ENCODE measurements around the gene SIPA1L2. TPM values are rescaled to one million over a fixed set of nuclear protein-coding genes. Genes with fewer than 3 reads are reported as not detected.

SIPA1L2 gene
- total and polyA plus RNA-seq, 2 experiments from 2014 or later: 4.1 to 17.0 TPM

GRCh38 chr1:232585486-232585885 is 44.4 kb downstream of the SIPA1L2 start:
- Histone ChIP-seq H2AFZ (no peak overlapping the region), H3K27me3 (ENCODE audit: insufficient read depth) (no peaks in the 10 kb centered on the region), H3K4me3 (no peak overlapping the region), H3K9me2 (ENCODE audit: insufficient read depth) (no peaks in the 10 kb centered on the region), H3K27ac (ENCODE audit: low read depth) (no peak overlapping the region), H4K20me1 (replicated peaks; ENCODE audit: insufficient read depth) (no peaks in the 10 kb centered on the region; the same call in 1 of the 2 replicates), H3K36me3 (ENCODE audit: insufficient read depth) (no peaks in the 10 kb centered on the region), H3F3A (replicated peaks; ENCODE audit: low read depth) (no peaks in the 10 kb centered on the region), H3K4me2 (no peak overlapping the region), H3K79me2 (replicated peaks; ENCODE audit: insufficient read depth) (no peaks in the 10 kb centered on the region), H3K4me1 (ENCODE audit: insufficient read depth) (peaks cover 15% of the 10 kb centered on the region)
- no peak overlapping the region for H3K4me3 Mint-ChIP-seq
- peaks cover 2% of the 10 kb centered on the region for H3K27me3 Mint-ChIP-seq (ENCODE audit: insufficient read depth, low read depth, poor library complexity)
- no peaks in the 10 kb centered on the region for H3K36me3 Mint-ChIP-seq (ENCODE audit: low read depth)
- peaks cover 18% of the 10 kb centered on the region for H3K4me1 Mint-ChIP-seq
- no peaks in the 10 kb centered on the region for H3K9me3 Mint-ChIP-seq
- DNase-seq (ENCODE audit: low spot score) (no peak), ATAC-seq (peak; percentile 23; the same call in 1 of the 3 replicates)
- TF ChIP-seq ZNF462 (CRISPR knock-in tag; IDR thresholded peaks at IDR 0.05) (peak; percentile 46; the same call in 1 of the 2 replicates), EZH2 (IDR thresholded peaks at IDR 0.05; ENCODE audit: low read depth, unreplicated experiment) (no peak)
- H3K27ac Mint-ChIP-seq: no peak overlapping the region

- H2AFZ ChIP-seq: no peak overlapping the region
- H3F3A ChIP-seq (replicated peaks; ENCODE audit: low read depth): no peaks in the 10 kb centered on the region
- no peak overlapping the region for H3K4me3 ChIP-seq
- no peak overlapping the region for H3K27ac ChIP-seq (ENCODE audit: low read depth)
- peaks cover 50% of the 10 kb centered on the region for H3K4me1 Mint-ChIP-seq
- H3K36me3 Mint-ChIP-seq (ENCODE audit: low read depth): no peaks in the 10 kb centered on the region
- H4K20me1 ChIP-seq (replicated peaks; ENCODE audit: insufficient read depth): no peaks in the 10 kb centered on the region; the same call in 1 of the 2 replicates
- H3K9me2 ChIP-seq (ENCODE audit: insufficient read depth): peaks cover 9% of the 10 kb centered on the region; the same call in 1 of the 2 replicates
- no peaks in the 10 kb centered on the region for H3K79me2 ChIP-seq (replicated peaks; ENCODE audit: insufficient read depth)
- H3K9me3 Mint-ChIP-seq: no peaks in the 10 kb centered on the region
- H3K4me1 ChIP-seq (ENCODE audit: insufficient read depth): peaks cover 48% of the 10 kb centered on the region
- no peak overlapping the region for H3K4me2 ChIP-seq
- H3K27me3 Mint-ChIP-seq (ENCODE audit: insufficient read depth, low read depth, poor library complexity): peaks cover 2% of the 10 kb centered on the region
- H3K4me3 Mint-ChIP-seq: no peak overlapping the region
- no peak for ATAC-seq
- H3K27me3 ChIP-seq (ENCODE audit: insufficient read depth): no peaks in the 10 kb centered on the region
- H3K27ac Mint-ChIP-seq: no peak overlapping the region
- no peak for DNase-seq (ENCODE audit: low spot score)
- no peaks in the 10 kb centered on the region for H3K36me3 ChIP-seq (ENCODE audit: insufficient read depth)
- TF ChIP-seq CTCF (conservative IDR thresholded peaks at IDR 0.05; ENCODE audit: low read depth in 2 of 2) (no peak), ZNF114 (CRISPR knock-in tag; IDR thresholded peaks at IDR 0.05) (no peak), ETS1 (IDR thresholded peaks at IDR 0.05) (no peak), POLR2AphosphoS5 (IDR thresholded peaks at IDR 0.05; ENCODE audit: low read depth) (no peak)
Observed at GRCh38 chr1:232581932-232582331, 48.0 kb downstream of the SIPA1L2 start.

Data from GM23338 (cell line).